Measurements from ENCODE around the gene LRCOL1. TPM values are rescaled to one million over a fixed set of nuclear protein-coding genes. Genes with fewer than 3 reads are reported as not detected.

LRCOL1 gene
- total and polyA plus RNA-seq, 8 donors: 0.60 TPM; not detected in 7

DNA sequence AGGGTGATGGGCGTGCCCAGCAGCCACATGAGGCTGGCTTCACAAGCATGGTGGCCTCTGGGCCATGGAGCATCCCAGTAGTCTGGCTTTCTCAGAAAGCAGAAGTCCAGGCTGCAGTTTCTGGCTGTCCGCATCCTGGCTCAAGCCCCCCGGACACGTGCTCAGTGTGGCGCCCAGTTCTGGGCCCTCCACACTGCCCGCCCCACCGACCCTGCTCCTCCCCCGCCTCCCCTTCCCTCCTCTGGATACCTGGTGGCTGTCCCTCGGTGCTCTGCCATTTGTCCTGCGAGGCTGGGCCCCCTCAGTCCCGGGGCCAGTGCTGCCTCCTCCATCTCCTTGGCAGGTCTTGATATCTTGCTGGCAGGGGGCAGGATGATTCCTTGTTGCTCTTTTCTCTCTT lies 31.6 kb downstream of the LRCOL1 start:
- Histone ChIP-seq H3K36me3 (peaks cover 34 to 96% (median 88%) of the 10 kb centered on the region in 4 donors), H3K4me1 (no peaks in the 10 kb centered on the region), H3K9me3 (no peaks in the 10 kb centered on the region), H3K27me3 (no peaks in the 10 kb centered on the region), H3K4me3 (no peak overlapping the region), H3K27ac (no peak overlapping the region)
- WGBS, 5 donors: 74 to 90% (median 81%) methylated on average over 9 to 11 of the region's 11 CpGs
- no peak for TF ChIP-seq POLR2A (IDR thresholded peaks at IDR 0.05)
- no peak for TF ChIP-seq POLR2AphosphoS5 (IDR thresholded peaks at IDR 0.05)
- TF ChIP-seq, protein P1, sequence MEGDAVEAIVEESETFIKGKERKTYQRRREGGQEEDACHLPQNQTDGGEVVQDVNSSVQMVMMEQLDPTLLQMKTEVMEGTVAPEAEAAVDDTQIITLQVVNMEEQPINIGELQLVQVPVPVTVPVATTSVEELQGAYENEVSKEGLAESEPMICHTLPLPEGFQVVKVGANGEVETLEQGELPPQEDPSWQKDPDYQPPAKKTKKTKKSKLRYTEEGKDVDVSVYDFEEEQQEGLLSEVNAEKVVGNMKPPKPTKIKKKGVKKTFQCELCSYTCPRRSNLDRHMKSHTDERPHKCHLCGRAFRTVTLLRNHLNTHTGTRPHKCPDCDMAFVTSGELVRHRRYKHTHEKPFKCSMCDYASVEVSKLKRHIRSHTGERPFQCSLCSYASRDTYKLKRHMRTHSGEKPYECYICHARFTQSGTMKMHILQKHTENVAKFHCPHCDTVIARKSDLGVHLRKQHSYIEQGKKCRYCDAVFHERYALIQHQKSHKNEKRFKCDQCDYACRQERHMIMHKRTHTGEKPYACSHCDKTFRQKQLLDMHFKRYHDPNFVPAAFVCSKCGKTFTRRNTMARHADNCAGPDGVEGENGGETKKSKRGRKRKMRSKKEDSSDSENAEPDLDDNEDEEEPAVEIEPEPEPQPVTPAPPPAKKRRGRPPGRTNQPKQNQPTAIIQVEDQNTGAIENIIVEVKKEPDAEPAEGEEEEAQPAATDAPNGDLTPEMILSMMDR (IDR thresholded peaks at IDR 0.05): no peak
- TF ChIP-seq EP300 (IDR thresholded peaks at IDR 0.05): no peak
- intact Hi-C loops (cut with DNase I; ENCODE audit: low total_unique reads): no loop called here
- DNase-seq: no peak

- no peaks in the 10 kb centered on the region for H3K4me1 ChIP-seq
- no peaks in the 10 kb centered on the region for H3K9me3 ChIP-seq
- H3K4me3 ChIP-seq: no peak overlapping the region
- TF ChIP-seq POLR2A (IDR thresholded peaks at IDR 0.05) (no peak), POLR2AphosphoS5 (IDR thresholded peaks at IDR 0.05) (no peak), EP300 (IDR thresholded peaks at IDR 0.05) (no peak)
- TF ChIP-seq, protein P1 (IDR thresholded peaks at IDR 0.05): no peak
- DNase-seq: no peak
- 79 to 95% (median 90%) methylated on average over 7 to 11 of the region's 11 CpGs for WGBS, 5 donors
- H3K27ac ChIP-seq: no peak overlapping the region
- H3K27me3 ChIP-seq: no peaks in the 10 kb centered on the region
- intact Hi-C loops (cut with DNase I; ENCODE audit: low total_unique reads): no loop called here
- peaks cover 34 to 100% (median 93%) of the 10 kb centered on the region in 4 donors for H3K36me3 ChIP-seq
Observed at GRCh38 chr12:132578118-132578517, 32.3 kb downstream of the LRCOL1 start.

- intact Hi-C loops (cut with DNase I; ENCODE audit: low total_unique reads): no loop called here
- H3K36me3 ChIP-seq: peaks cover 34 to 100% (median 92%) of the 10 kb centered on the region in 4 donors
Observed at GRCh38 chr12:132577191-132577920, 33.0 kb downstream of the LRCOL1 start.

GRCh38 chr12:132576701-132577100 lies 33.7 kb downstream of the LRCOL1 start:
- H3K4me3 ChIP-seq: no peak overlapping the region
- H3K27me3 ChIP-seq: no peaks in the 10 kb centered on the region
- DNase-seq: no peak
- 90 to 96% (median 94%) methylated on average over 8 to 12 of the region's 12 CpGs for WGBS, 5 donors
- peaks cover 34 to 98% (median 91%) of the 10 kb centered on the region in 4 donors for H3K36me3 ChIP-seq
- H3K4me1 ChIP-seq: peaks cover 0 to 3% (median 2%) of the 10 kb centered on the region in 4 donors
- H3K9me3 ChIP-seq: no peaks in the 10 kb centered on the region
- intact Hi-C loops (cut with DNase I; ENCODE audit: low total_unique reads): no loop called here
- no peak for TF ChIP-seq POLR2AphosphoS5 (IDR thresholded peaks at IDR 0.05)
- no peak for TF ChIP-seq EP300 (IDR thresholded peaks at IDR 0.05)
- TF ChIP-seq POLR2A (IDR thresholded peaks at IDR 0.05): no peak
- TF ChIP-seq, protein P1 (IDR thresholded peaks at IDR 0.05): no peak
- no peak overlapping the region for H3K27ac ChIP-seq

More at GRCh38 chr12:132577191-132577920, 33.0 kb downstream of the LRCOL1 start:
- H3K4me1 ChIP-seq: no peaks in the 10 kb centered on the region
- no peak overlapping the region for H3K4me3 ChIP-seq
- 85 to 88% (median 88%) methylated on average over 14 to 22 of the region's 22 CpGs for WGBS, 5 donors
- H3K9me3 ChIP-seq: no peaks in the 10 kb centered on the region
- H3K27ac ChIP-seq: no peak overlapping the region
- TF ChIP-seq EP300 (IDR thresholded peaks at IDR 0.05) (no peak), POLR2AphosphoS5 (IDR thresholded peaks at IDR 0.05) (no peak), POLR2A (IDR thresholded peaks at IDR 0.05) (no peak)
- TF ChIP-seq, protein P1 (IDR thresholded peaks at IDR 0.05): no peak
- DNase-seq: no peak
- no peaks in the 10 kb centered on the region for H3K27me3 ChIP-seq

Measured in stomach (tissue), 9 donors.